ENCODE results near the gene KLHL8. TPM values are rescaled to one million over a fixed set of nuclear protein-coding genes. Genes with fewer than 3 reads are reported as not detected.

KLHL8 gene
- total RNA-seq, 3 donors from 2014 or later = 16.4 to 23.0 (median 18.9) TPM

DNA sequence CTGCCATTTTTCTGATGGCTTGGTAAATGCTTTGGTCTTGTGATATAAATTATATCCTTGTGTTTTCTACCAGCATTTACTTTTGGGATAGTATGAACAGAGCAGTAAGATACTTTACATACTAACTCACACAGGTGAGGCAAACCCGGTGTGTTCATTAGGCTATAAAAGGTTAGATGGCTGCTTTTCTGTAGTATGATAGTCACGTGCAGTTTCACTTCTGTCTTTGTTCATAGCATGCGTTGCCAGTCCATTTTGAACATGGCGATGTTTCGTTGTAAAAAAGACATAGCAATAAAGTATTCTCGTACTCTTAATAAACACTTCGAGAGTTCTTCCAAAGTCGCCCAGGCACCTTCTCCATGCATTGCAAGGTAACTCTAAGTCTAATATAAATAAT, 88.4 kb downstream of the KLHL8 start:
- no peak overlapping the region for H3K4me3 Mint-ChIP-seq
- no peaks in the 10 kb centered on the region for H3K9me3 Mint-ChIP-seq
- ATAC-seq = no peak
- peaks cover 50% of the 10 kb centered on the region for H3K36me3 Mint-ChIP-seq (ENCODE audit: insufficient read depth)
- H3K4me1 Mint-ChIP-seq (ENCODE audit: low read depth) = no peaks in the 10 kb centered on the region
- H3K27me3 Mint-ChIP-seq (ENCODE audit: low read depth) = no peaks in the 10 kb centered on the region
- no peak for DNase-seq

DNA sequence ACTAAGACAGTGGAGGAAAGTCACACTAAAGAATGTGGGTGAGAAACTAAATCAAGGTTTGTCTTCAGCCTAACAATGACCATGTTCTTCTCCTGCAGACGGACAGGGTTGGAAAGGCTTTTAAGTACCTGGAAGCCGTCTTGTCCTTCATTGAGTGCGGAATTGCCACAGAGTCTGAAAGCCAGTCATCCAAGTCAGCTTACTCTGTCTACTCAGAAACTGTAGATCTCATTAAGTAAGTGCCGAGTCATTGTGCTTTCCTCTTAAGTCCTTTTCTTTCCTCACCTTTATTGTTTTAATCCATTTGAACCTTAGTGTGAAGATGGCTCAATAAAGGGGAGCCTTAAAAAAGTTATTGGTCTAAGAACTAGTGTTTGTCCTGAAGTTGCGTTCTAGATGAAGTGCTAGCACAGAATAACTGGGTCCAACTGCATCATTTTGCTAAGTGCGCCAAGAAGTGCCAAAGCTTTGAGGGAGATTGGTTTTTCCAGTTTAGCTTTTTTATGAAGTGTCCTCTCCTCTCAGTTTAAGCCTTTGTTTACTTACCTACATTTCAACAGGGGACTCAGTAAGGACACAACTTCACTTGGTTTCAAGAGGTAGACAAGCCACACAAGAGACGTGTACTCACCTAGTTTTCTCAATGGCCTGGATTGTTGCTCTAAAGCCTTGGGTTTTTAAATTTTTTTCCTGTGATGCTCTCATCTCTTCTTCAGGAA, 89.3 kb downstream of the KLHL8 start:
- Mint-ChIP-seq H3K4me3 (no peak overlapping the region), H3K36me3 (ENCODE audit: insufficient read depth) (peaks cover 54% of the 10 kb centered on the region), H3K4me1 (ENCODE audit: low read depth) (no peaks in the 10 kb centered on the region), H3K27me3 (ENCODE audit: low read depth) (no peaks in the 10 kb centered on the region), H3K9me3 (no peaks in the 10 kb centered on the region)
- DNase-seq (no peak), ATAC-seq (no peak)

DNA sequence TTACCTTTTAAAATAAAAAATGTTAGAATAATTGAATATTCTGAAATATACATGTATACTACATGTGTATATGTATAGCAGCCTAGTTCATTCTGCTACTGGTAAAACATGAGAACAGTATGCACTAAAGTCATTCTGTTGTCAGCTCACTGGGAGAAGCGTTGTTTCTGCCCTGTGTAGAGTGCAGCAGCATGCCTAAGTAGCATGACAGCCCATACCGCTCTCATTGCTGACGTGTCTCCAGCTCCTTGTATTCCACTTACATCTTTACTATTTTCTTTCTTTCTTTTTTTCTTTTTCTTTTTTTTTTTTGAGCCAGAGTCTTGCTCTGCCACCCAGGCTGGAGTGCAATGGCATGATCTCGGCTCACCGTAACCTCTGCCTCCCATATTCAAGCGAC, 90.7 kb downstream of the KLHL8 start:
- no peaks in the 10 kb centered on the region for H3K9me3 Mint-ChIP-seq
- ATAC-seq = no peak
- no peak overlapping the region for H3K4me3 Mint-ChIP-seq
- no peak for DNase-seq
- no peaks in the 10 kb centered on the region for H3K27me3 Mint-ChIP-seq (ENCODE audit: low read depth)
- H3K36me3 Mint-ChIP-seq (ENCODE audit: insufficient read depth) = peaks cover 53% of the 10 kb centered on the region
- H3K4me1 Mint-ChIP-seq (ENCODE audit: low read depth) = no peaks in the 10 kb centered on the region

DNA sequence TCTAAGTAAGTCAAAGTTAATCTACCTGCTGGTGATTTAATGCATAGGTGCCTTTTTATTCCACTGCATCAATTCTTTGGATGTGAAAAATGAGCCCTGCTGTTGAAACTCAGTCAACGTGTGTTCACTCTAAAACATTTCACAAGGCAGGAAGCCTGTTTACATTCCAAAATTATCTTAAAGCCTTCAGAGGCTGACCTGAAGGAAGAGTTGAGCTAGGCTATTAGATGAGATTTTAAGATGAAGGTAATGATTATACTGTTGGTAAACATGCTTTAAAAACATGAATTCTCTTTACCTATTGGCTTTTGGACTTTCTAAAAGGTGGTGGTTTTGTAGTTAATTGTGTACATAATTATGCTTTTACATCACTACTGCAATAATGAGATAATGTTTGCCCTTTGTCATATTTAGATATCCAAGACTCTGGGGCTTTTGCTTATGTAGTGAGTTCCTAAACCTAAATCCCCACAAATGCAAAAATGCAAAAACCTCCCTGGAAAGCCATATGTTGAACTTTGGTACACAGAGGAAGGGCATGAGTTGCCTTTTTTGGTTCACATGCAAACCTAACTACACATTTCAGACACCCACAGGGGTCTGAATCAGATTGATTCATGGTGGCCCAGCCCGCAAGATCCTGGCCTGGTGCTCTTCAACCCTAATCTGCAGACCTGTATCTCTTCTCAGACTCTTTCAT, 92.3 kb downstream of the KLHL8 start:
- Mint-ChIP-seq H3K27me3 (ENCODE audit: low read depth) (no peaks in the 10 kb centered on the region), H3K4me3 (no peak overlapping the region), H3K36me3 (ENCODE audit: insufficient read depth) (peaks cover 45% of the 10 kb centered on the region), H3K4me1 (ENCODE audit: low read depth) (no peaks in the 10 kb centered on the region), H3K9me3 (no peaks in the 10 kb centered on the region)
- ATAC-seq = no peak
- no peak for DNase-seq

DNA sequence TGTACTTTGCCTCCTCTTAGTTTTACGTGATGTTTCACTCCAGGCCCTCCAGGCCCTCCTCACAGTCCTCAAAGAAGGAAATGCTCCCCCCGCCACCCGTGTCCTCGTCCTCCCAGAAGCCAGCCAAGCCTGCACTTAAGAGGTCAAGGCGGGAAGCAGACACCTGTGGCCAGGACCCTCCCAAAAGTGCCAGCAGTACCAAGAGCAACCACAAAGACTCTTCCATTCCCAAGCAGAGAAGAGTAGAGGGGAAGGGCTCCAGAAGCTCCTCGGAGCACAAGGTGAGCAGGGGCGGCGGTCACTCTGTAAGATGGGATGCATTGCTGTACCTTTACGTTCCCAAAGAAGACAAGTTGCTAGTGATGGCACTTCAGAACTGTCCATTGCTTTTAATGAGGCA, 94.4 kb downstream of the KLHL8 start:
- H3K36me3 Mint-ChIP-seq (ENCODE audit: insufficient read depth) = peaks cover 42% of the 10 kb centered on the region
- H3K9me3 Mint-ChIP-seq = no peaks in the 10 kb centered on the region
- H3K4me1 Mint-ChIP-seq (ENCODE audit: low read depth) = peaks cover 12% of the 10 kb centered on the region
- ATAC-seq = no peak
- no peaks in the 10 kb centered on the region for H3K27me3 Mint-ChIP-seq (ENCODE audit: low read depth)
- no peak overlapping the region for H3K4me3 Mint-ChIP-seq
- DNase-seq = no peak

DNA sequence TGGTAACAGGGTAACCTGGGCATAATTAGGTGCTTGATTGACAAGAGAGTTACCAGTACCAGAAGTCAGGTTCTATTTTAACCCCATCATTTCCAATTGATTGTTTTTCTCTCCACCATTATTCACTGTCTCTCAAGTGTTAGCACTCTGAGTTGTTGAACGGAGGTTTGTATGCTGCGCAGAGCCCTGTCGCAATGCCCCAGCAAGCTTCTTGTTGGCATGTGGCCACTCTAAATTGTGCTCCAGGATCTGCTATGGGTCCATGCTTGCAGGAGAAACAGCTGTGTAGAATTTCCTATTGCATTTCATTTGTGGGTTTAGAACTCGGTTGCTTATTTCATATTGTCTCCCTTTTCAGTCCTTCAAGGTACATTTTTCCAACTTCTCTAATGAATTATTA, 98.2 kb downstream of the KLHL8 start:
- peaks cover 49% of the 10 kb centered on the region for H3K36me3 Mint-ChIP-seq (ENCODE audit: insufficient read depth)
- ATAC-seq = no peak
- H3K4me1 Mint-ChIP-seq (ENCODE audit: low read depth) = peaks cover 19% of the 10 kb centered on the region
- H3K27me3 Mint-ChIP-seq (ENCODE audit: low read depth) = no peaks in the 10 kb centered on the region
- H3K9me3 Mint-ChIP-seq = no peaks in the 10 kb centered on the region
- no peak for DNase-seq
- no peak overlapping the region for H3K4me3 Mint-ChIP-seq

DNA sequence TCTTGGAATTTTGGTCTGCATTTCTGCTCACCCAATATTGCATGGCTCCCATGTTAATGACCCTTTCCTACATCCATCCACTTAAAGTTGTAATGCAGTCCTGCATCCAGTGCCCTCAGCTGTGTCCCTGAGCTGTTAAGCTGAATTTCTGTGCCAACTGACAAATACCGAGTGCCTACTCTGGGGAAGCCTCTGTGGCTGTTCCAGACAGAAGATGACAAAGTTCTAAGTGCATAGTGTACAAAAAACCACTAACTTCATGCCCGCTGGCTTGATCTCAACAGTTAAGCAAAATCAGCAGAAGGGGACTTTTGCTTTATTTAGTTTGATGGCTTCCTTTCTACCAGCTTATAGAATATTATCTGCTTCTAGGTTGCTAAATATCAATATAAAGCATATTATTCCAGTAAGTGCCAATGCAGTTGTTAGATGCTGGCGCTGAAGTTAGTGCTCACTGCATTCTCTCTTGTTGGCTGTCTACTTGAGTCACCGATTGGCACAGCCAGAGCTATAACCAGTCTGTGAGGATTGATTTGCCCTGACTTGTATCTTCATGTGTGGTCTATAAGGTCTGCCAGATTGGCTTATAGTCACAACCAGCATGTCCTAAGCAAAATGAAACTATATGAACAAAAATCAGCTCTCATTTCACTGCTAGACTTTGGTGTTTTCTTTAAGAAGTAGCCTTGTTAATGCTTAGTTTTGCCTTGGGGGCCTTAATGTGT, 98.9 kb downstream of the KLHL8 start:
- Mint-ChIP-seq H3K27me3 (ENCODE audit: low read depth) (no peaks in the 10 kb centered on the region), H3K9me3 (no peaks in the 10 kb centered on the region), H3K36me3 (ENCODE audit: insufficient read depth) (peaks cover 52% of the 10 kb centered on the region), H3K4me3 (no peak overlapping the region), H3K4me1 (ENCODE audit: low read depth) (peaks cover 20% of the 10 kb centered on the region)
- ATAC-seq = no peak
- no peak for DNase-seq

DNA sequence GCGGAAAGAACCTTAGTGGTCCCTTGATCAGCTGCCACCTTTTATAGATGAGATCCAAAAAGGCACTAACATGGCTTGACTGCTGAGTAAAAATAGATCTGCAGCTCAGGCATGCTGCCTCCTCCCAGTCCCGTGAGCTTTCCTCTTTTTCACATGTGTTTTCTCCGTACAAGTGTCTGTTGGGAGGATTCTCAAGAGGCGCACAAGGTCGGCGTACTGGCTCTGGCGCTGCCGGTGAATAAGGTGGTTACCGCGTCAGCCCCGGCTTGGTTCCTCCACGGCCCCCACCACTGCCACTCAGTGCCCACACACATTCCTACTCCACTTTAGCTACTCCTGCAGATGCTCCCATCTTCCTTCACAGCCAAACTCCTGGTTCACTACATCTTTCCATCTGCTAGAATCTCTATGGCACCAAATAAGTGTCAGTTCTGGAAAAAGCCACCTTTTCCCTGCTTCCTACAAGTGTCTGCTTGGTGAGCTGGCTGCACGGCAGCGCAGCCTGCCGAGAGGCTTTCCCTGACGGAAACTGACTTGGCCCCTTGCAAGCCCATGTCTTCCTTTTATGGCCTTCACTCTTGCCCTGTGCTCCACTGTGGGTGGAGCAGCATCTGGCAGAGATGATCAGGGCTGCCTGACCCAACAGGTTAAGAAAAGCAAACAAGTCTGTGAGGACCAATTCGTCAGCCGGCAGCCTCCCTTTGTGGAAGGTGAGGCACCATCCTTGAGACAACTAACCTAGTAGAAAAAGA, 99.8 kb downstream of the KLHL8 start:
- peaks cover 20% of the 10 kb centered on the region for H3K4me1 Mint-ChIP-seq (ENCODE audit: low read depth)
- no peaks in the 10 kb centered on the region for H3K9me3 Mint-ChIP-seq
- DNase-seq (no peak), ATAC-seq (no peak)
- H3K27me3 Mint-ChIP-seq (ENCODE audit: low read depth) = no peaks in the 10 kb centered on the region
- no peak overlapping the region for H3K4me3 Mint-ChIP-seq
- H3K36me3 Mint-ChIP-seq (ENCODE audit: insufficient read depth) = peaks cover 54% of the 10 kb centered on the region

DNA sequence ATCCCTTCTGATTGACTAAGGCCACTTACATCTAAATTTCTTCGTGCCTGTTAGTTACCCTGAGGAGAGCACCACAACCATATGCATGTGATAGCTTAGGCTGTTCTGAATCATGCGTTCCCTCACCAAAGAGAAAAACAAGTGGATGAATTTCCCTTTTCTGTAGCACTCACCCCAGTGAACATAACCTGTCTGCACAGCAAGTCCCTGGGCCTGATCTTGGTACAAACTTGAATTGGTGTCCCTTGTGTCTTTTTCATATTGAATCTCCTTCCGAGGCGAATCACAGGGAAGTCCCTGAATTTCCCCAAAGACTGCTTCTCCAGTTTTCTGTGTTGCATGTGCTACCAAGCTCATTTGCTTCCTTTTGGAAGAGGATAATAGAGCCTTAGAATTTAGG, 100.4 kb downstream of the KLHL8 start:
- Mint-ChIP-seq H3K27me3 (ENCODE audit: low read depth) (no peaks in the 10 kb centered on the region), H3K36me3 (ENCODE audit: insufficient read depth) (peaks cover 49% of the 10 kb centered on the region)

DNA sequence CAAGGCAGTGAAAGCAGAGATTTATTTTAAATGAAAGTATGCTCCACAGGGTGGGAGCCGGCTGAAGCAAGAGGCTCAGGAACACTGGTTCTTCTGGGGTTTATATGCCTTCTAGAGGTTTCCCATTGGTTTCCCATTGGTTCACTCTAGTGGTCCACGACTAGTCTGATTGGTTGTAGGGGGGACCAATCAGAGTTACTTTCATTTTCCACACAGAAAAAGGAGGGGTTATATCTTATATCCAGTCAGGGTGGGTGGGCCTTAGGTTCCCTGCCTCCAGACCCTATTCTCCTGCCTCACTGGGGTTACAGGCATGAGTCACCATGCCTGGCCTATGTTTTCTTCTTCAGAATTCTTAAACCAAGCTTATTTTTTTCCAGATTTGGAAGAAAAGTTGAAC, 101.6 kb downstream of the KLHL8 start:
- H3K4me1 Mint-ChIP-seq (ENCODE audit: low read depth) = peaks cover 20% of the 10 kb centered on the region
- ATAC-seq (peak; percentile 23 to 38), DNase-seq (no peak)
- peaks cover 42% of the 10 kb centered on the region for H3K36me3 Mint-ChIP-seq (ENCODE audit: insufficient read depth)
- H3K9me3 Mint-ChIP-seq = no peaks in the 10 kb centered on the region
- no peaks in the 10 kb centered on the region for H3K27me3 Mint-ChIP-seq (ENCODE audit: low read depth)
- no peak overlapping the region for H3K4me3 Mint-ChIP-seq

More for the DNA sequence above, 100.4 kb downstream of the KLHL8 start:
- H3K9me3 Mint-ChIP-seq = no peaks in the 10 kb centered on the region
- H3K4me3 Mint-ChIP-seq = no peak overlapping the region
- ATAC-seq (no peak), DNase-seq (no peak)
- peaks cover 20% of the 10 kb centered on the region for H3K4me1 Mint-ChIP-seq (ENCODE audit: low read depth)

DNA sequence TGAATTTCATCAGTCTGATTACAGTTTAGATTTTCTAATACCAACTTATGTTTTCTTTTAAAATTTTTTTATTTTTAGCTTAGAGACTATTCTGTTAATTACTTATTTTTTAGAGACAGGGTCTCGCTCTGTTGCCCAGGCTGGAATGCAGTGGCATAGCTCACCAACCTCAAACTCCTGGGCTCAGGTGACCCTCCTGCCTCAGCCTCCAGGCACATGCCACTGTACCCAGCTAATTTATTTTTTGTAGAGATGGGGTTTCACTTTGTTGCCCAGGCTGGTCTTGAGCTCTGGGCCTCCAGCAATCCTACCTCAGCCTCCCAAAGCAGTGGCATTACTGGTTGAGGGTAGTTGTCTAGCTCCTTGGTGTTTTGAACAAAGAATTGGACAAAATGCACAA, 102.0 kb downstream of the KLHL8 start:
- DNase-seq = no peak
- no peaks in the 10 kb centered on the region for H3K27me3 Mint-ChIP-seq (ENCODE audit: low read depth)
- peaks cover 40% of the 10 kb centered on the region for H3K36me3 Mint-ChIP-seq (ENCODE audit: insufficient read depth)
- no peak overlapping the region for H3K4me3 Mint-ChIP-seq
- H3K9me3 Mint-ChIP-seq = no peaks in the 10 kb centered on the region
- ATAC-seq = no peak
- peaks cover 20% of the 10 kb centered on the region for H3K4me1 Mint-ChIP-seq (ENCODE audit: low read depth)

DNA sequence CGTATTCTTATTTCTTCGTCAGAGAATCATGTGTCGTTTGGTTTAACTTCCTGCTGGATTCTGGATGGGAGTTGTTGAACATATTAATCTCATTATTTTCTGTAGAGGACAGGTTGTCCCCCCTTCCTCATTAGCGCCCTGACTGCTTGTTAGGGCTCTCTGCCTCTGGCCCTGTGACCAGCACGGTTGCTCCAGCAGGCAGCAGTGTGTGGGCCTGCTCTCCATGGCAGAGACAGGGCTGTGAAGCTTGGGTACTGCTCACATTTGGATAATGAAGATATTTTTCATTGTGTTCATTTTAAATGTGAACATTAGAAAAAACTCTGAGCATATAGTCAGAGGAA, 102.7 kb downstream of the KLHL8 start:
- DNase-seq = no peak
- H3K36me3 Mint-ChIP-seq (ENCODE audit: insufficient read depth) = peaks cover 38% of the 10 kb centered on the region
- H3K4me1 Mint-ChIP-seq (ENCODE audit: low read depth) = peaks cover 20% of the 10 kb centered on the region

DNA sequence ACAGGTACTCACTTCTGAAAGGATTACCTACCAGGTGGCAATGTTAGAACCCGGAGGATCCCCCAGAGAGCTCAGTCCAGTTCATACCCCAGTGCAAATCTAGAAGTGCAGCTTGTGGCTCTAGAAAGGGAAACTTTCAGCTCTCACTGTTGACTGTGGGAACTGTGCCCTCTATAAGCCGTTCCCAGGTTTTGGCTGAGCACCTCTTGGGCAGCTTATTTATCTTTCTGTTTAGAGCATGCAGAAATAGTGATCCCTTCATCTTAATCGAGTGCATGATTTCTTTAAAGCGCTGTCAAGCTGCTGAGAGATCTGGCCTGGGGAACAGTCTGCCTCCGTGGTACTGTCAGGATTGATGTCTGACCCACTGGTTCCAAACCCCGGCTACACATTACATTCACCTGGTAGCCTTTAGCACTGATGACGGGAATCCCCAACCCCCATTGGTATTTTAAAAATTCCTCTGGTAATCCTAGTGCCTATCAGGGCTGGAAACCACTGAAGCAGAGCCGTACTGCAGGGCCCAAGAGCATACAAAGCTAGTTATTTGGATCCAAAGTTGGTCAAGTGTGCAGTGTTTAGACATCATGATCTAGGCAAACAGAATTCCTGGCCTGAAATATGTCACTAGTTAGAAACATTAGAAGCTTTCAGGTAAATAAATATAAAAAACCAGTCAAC, 103.2 kb downstream of the KLHL8 start:
- Mint-ChIP-seq H3K4me1 (ENCODE audit: low read depth) (peaks cover 20% of the 10 kb centered on the region), H3K4me3 (no peak overlapping the region), H3K27me3 (ENCODE audit: low read depth) (no peaks in the 10 kb centered on the region), H3K36me3 (ENCODE audit: insufficient read depth) (peaks cover 40% of the 10 kb centered on the region), H3K9me3 (no peaks in the 10 kb centered on the region)
- ATAC-seq (no peak), DNase-seq (no peak)

More for the DNA sequence above, 102.7 kb downstream of the KLHL8 start:
- H3K27me3 Mint-ChIP-seq (ENCODE audit: low read depth) = no peaks in the 10 kb centered on the region
- no peak for ATAC-seq
- no peak overlapping the region for H3K4me3 Mint-ChIP-seq
- no peaks in the 10 kb centered on the region for H3K9me3 Mint-ChIP-seq

DNA sequence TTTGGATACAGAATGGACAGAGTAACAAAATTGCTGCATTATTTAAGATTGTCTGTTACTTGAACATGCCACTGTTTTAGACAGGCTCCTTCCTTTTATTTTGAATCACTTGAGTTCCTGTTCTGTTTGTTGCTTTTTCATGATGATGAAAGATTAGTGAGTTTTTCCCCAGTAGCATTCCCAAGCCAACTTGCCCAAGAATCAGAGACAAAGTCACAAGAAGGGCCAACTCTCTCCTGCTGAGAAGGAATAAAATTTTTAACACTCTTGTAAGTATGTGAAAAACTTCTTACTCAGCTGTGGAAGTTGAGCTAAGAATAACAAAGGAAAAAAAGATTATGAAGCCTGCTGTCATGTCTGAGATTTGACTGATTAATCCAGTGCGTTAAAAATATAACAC, 104.2 kb downstream of the KLHL8 start:
- no peaks in the 10 kb centered on the region for H3K27me3 Mint-ChIP-seq (ENCODE audit: low read depth)
- no peak for ATAC-seq
- H3K9me3 Mint-ChIP-seq = no peaks in the 10 kb centered on the region
- peaks cover 14% of the 10 kb centered on the region for H3K4me1 Mint-ChIP-seq (ENCODE audit: low read depth)
- no peak for DNase-seq
- H3K4me3 Mint-ChIP-seq = no peak overlapping the region
- H3K36me3 Mint-ChIP-seq (ENCODE audit: insufficient read depth) = peaks cover 42% of the 10 kb centered on the region
